AG04450 (cell line): ENCODE results near the gene DNAH3. TPM values are rescaled to one million over a fixed set of nuclear protein-coding genes. Genes with fewer than 3 reads are reported as not detected.

ENCODE experiments used
- CTCF ChIA-PET: fragments of 300-600, 350-600 bp; formaldehyde crosslinking; extraction: SDS; loops from one replicate; lab custom pipeline; 2022; ENCODE audit warnings: antibody characterized with exemption, inconsistent platforms; lab: Charles Lee
- POLR2A ChIA-PET: fragments of 350-600 bp; formaldehyde crosslinking; extraction: SDS; loops from one replicate; lab custom pipeline; 2021; ENCODE audit warnings: antibody characterized with exemption, inconsistent platforms; lab: Yijun Ruan, JAX
- DNase-seq: peaks from one replicate; pipeline ENCODE4 v3.0.0-alpha.2; 2011; ENCODE audit warnings: low read depth, low spot score
- H3K27ac ChIP-seq: one replicate; pipeline ENCODE4 v1.5.1; 2012; ENCODE audit warnings: low read depth, low read length, control low read depth
- H3K27me3 ChIP-seq: one replicate; pipeline ENCODE4 v1.6.0; 2012; ENCODE audit warnings: low read length; ENCODE audit not compliant: control insufficient read depth, insufficient read depth
- H3K4me3 ChIP-seq: 2 replicates; pipeline ENCODE4 v1.5.1; 2011; ENCODE audit warnings: mild to moderate bottlenecking, low read depth, low read length, control low read depth
- H3K9me3 ChIP-seq: 2 replicates; pipeline ENCODE4 v1.5.1; 2012; ENCODE audit warnings: low read length; ENCODE audit not compliant: control insufficient read depth, insufficient read depth
- CTCF ChIP-seq: IDR thresholded peaks from 2 replicates; pipeline ENCODE4 v1.5.1; 2011; ENCODE audit warnings: low read depth, low read length, control low read depth, inconsistent platforms
- polyA plus RNA-seq: library from polyadenylated mRNA; depleted of rRNA; stranded (reverse); fragments of >200 nt; gene quantifications from 2 replicates; pipeline ENCODE4 v1.2.3, GENCODE V29; 2011; rRNA removed

The DNAH3 gene
- polyA plus RNA-seq, 1 experiment, result not detected

GRCh38 chr16:20886320-20886719 is 264.3 kb downstream of the DNAH3 start:
- ChIA-PET CTCF (no interaction called here), POLR2A (interaction anchor here (0.9 kb wide), 1 partner anchor 14 kb away, joined by 4 read pairs; the partner anchor contains the start of genes DCUN1D3 and LYRM1)
- Histone ChIP-seq H3K27ac (no peak overlapping the region), H3K27me3 (no peaks in the 10 kb centered on the region), H3K4me3 (no peak overlapping the region), H3K9me3 (no peaks in the 10 kb centered on the region)
- TF ChIP-seq CTCF, result no peak
- DNase-seq, result no peak

GRCh38 chr16:20884240-20884556 is 266.4 kb downstream of the DNAH3 start:
- ChIA-PET CTCF (no interaction called here), POLR2A (interaction anchor here (0.5 kb wide), 1 partner anchor 78 kb away, joined by 5 read pairs; the partner anchor contains the start of genes ERI2 and REXO5)
- TF ChIP-seq CTCF, result no peak
- DNase-seq, result peak; percentile 60
- no peak overlapping the region for H3K27ac ChIP-seq
- H3K9me3 ChIP-seq, result no peaks in the 10 kb centered on the region
- no peak overlapping the region for H3K4me3 ChIP-seq
- H3K27me3 ChIP-seq, result no peaks in the 10 kb centered on the region

- ChIA-PET CTCF (interaction anchor here (0.6 kb wide), 1 partner anchor 15 kb away, joined by 3 read pairs; no protein-coding TSS in a partner anchor), POLR2A (interaction anchor here (0.5 kb wide), 1 partner anchor 77 kb away, joined by 5 read pairs; the partner anchor contains the start of genes ERI2 and REXO5)
- Histone ChIP-seq H3K4me3 (no peak overlapping the region), H3K27ac (no peak overlapping the region), H3K27me3 (no peaks in the 10 kb centered on the region), H3K9me3 (no peaks in the 10 kb centered on the region)
- DNase-seq, result no peak
- no peak for TF ChIP-seq CTCF
These were observed 266.9 kb downstream of the DNAH3 start for GRCh38 chr16:20883554-20884239.

Other genes starting within 250 kb of the DNAH3 start
- gene LDAF1, start 7.8 kb upstream of the DNAH3 start, polyA plus RNA-seq, result 42.5 and 50.3 TPM in 2 replicates
- not detected in 2 replicates for gene ZP2, start 60.7 kb upstream of the DNAH3 start, polyA plus RNA-seq
- gene ANKS4B, start 82.9 kb upstream of the DNAH3 start, polyA plus RNA-seq, result 0.01 TPM in 1 of 2 replicates, not detected in the other
- 0.12 and 0.21 TPM in 2 replicates for gene CRYM, start 127.4 kb upstream of the DNAH3 start, polyA plus RNA-seq